Left ventricle myocardium inferior (tissue), 1 donor: Measurements from ENCODE around the gene BTAF1. TPM values are rescaled to one million over a fixed set of nuclear protein-coding genes. Genes with fewer than 3 reads are reported as not detected.
"Not testable (repeated sequence)": the region's sequence is repeated elsewhere in the genome, so short reads cannot be mapped to it uniquely, and the experiment has no call there.

Source experiments
- DNase-seq: peaks from one replicate; pipeline ENCODE4 v3.0.0-alpha.2; 2020
- H3K27ac ChIP-seq: fragments of 200-600 bp; replicated peaks from 2 replicates; pipeline ENCODE4 v1.8.0; 2021
- H3K27me3 ChIP-seq: fragments of 200-600 bp; 2 replicates; pipeline ENCODE4 v1.8.0; 2021; ENCODE audit warnings: low read depth
- H3K36me3 ChIP-seq: fragments of 200-600 bp; 2 replicates; pipeline ENCODE4 v1.8.0; 2021
- H3K4me1 ChIP-seq: fragments of 200-600 bp; 2 replicates; pipeline ENCODE4 v1.8.0; 2021
- H3K4me3 ChIP-seq: fragments of 200-600 bp; 2 replicates; pipeline ENCODE4 v1.8.0; 2021; ENCODE audit warnings: mild to moderate bottlenecking, moderate library complexity
- H3K9me3 ChIP-seq: fragments of 200-600 bp; replicated peaks from 2 replicates; pipeline ENCODE4 v1.8.0; 2021
- intact Hi-C: fragments of 100-400 bp; cut with micrococcal nuclease; formaldehyde crosslinking; loops from one replicate; pipeline ENCODE4 v1.11.0; 2022
- total RNA-seq: library from RNA; stranded (reverse); fragmentation: NEBNext Ultra II Directional; extraction: Animal tissue kit (Norgen Biotek cat#: 25700); gene quantifications from one replicate; pipeline ENCODE4 v1.2.1, GENCODE V29; 2021
- TF ChIP-seq, protein P1 (sequence below): fragments of 200-600 bp; IDR thresholded peaks from 2 replicates; pipeline ENCODE4 v1.8.0; 2021; ENCODE audit warnings: antibody characterized with exemption, mild to moderate bottlenecking, borderline replicate concordance
- donor health status: DM: no; HTN: yes; CAD: no; lungs with severe emphysema.

The BTAF1 gene
- total RNA-seq, 1 donor from 2014 or later, result 11.7 TPM

DNA sequence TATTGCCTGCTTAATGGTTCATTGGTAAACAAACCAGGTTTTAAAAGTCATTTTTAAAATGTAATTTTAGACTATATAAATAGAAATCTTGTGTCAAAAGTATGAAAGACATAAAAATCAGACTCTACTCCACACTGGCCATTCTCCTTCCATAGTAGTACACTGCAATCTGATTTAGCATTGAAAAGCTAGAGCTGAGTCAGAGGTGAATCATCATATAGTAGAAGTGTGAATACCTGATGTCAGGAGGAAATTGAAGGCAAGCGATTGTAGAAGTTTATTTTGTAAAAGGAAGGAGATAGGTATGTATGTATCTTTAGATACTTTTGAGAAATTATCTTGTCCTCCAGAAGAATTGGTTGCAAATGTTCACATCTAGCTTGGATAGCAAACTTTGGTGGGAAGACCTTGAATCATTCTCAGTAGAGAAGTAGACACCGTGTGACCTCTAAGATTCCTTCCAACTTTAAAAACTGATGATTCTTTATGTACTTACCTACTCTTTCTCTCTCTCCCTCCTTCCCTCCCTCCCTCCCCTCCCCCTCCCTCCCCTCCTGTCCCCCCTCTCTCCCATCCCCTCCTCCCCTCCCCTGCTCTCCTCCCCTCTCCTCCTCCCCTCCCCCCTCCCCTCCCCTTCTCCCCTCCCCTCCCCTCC, 88.1 kb downstream of the BTAF1 start:
- Histone ChIP-seq H3K27me3 (no peaks in the 10 kb centered on the region), H3K4me3 (no peak overlapping the region), H3K36me3 (peaks cover 69% of the 10 kb centered on the region), H3K4me1 (no peaks in the 10 kb centered on the region), H3K27ac (no peak overlapping the region), H3K9me3 (no peaks in the 10 kb centered on the region)
- TF ChIP-seq, protein P1, sequence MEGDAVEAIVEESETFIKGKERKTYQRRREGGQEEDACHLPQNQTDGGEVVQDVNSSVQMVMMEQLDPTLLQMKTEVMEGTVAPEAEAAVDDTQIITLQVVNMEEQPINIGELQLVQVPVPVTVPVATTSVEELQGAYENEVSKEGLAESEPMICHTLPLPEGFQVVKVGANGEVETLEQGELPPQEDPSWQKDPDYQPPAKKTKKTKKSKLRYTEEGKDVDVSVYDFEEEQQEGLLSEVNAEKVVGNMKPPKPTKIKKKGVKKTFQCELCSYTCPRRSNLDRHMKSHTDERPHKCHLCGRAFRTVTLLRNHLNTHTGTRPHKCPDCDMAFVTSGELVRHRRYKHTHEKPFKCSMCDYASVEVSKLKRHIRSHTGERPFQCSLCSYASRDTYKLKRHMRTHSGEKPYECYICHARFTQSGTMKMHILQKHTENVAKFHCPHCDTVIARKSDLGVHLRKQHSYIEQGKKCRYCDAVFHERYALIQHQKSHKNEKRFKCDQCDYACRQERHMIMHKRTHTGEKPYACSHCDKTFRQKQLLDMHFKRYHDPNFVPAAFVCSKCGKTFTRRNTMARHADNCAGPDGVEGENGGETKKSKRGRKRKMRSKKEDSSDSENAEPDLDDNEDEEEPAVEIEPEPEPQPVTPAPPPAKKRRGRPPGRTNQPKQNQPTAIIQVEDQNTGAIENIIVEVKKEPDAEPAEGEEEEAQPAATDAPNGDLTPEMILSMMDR, result no peak
- intact Hi-C loops, result no loop called here
- no peak for DNase-seq

DNA sequence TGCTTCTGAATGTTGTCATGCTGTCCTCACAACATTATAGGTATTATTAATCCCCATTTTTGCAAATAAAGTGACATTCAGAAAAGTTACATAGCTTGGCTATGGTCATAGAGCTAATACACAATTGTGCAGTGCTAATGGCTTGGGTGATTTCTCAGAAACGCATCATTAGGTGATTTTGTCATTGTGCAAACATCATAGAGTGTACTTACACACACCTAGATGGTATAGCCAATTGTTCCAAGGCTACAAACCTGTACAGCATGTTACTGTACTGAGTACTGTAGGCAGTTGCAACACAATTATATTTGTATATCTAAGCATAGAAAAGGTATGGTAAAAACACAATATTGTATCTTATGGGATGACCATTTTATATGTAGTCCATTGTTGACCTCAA, 91.0 kb downstream of the BTAF1 start:
- no peaks in the 10 kb centered on the region for H3K27me3 ChIP-seq
- H3K27ac ChIP-seq, result no peak overlapping the region
- TF ChIP-seq, protein P1, result no peak
- no peaks in the 10 kb centered on the region for H3K9me3 ChIP-seq
- H3K36me3 ChIP-seq, result peaks cover 82% of the 10 kb centered on the region
- no peaks in the 10 kb centered on the region for H3K4me1 ChIP-seq
- no peak for DNase-seq
- no peak overlapping the region for H3K4me3 ChIP-seq
- intact Hi-C loops, result no loop called here

DNA sequence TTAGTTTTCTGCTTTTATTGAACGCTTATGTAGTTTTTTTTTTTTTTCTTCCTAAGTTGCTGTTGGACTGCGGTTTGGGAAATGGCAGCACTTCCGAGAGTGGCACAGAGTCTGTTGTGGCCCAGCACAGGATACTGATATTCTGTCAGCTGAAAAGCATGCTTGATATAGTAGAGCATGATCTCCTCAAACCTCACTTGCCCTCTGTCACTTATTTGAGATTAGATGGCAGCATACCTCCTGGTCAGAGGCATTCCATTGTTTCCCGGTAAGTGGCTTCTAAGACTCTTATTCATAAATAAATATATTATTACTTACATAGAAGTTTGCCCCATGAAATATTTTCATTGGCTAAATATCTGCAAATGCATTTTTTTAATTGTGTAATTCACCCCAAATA, 101.1 kb downstream of the BTAF1 start:
- TF ChIP-seq, protein P1, result no peak
- no peaks in the 10 kb centered on the region for H3K4me1 ChIP-seq
- no peak for DNase-seq
- H3K36me3 ChIP-seq, result peaks cover 84% of the 10 kb centered on the region
- intact Hi-C loops, result no loop called here
- H3K4me3 ChIP-seq, result no peak overlapping the region
- no peaks in the 10 kb centered on the region for H3K9me3 ChIP-seq
- peak overlapping the region; percentile 4 for H3K27ac ChIP-seq
- no peaks in the 10 kb centered on the region for H3K27me3 ChIP-seq

DNA sequence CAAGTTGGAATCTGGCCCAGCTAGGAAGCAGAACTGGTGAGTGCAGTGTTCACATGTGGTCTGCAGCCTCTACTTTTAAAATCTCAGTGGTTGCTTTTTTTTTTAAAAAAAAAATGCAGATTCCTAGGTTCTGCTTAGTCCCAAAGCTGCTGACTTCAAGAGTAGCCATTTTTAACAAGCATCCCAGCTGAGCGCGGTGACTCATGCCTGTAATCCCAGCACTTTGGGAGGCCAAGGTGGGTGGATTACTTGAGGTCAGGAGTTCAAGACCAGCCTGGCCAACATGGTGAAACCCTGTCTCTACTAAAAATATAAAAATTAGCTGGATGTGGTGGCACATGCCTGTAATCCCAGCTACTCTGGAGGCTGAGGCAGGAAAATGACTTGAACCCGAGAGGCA, 101.8 kb downstream of the BTAF1 start:
- H3K4me3 ChIP-seq, intact Hi-C loops, H3K27ac ChIP-seq, H3K27me3 ChIP-seq, H3K9me3 ChIP-seq, H3K4me1 ChIP-seq, DNase-seq: not testable (repeated sequence)
- peaks cover 84% of the 10 kb centered on the region for H3K36me3 ChIP-seq

DNA sequence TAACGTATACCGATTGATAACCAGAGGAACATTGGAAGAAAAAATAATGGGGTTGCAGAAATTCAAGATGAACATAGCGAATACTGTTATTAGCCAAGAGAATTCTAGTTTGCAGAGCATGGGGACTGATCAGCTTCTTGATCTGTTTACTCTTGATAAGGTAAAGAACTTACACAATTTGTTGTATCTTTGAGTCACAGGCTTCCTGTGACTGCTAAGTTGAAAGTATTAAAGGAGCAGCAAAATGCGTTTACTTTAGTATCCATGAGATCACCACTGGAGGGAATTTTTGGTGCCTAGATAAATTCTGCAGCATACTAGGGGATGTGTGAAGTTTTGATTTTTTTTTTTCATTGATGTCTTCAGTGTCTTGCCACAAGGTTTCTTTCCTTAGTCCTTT, 103.6 kb downstream of the BTAF1 start:
- no peak for DNase-seq
- Histone ChIP-seq H3K4me1 (no peaks in the 10 kb centered on the region), H3K4me3 (no peak overlapping the region), H3K27ac (no peak overlapping the region), H3K27me3 (no peaks in the 10 kb centered on the region), H3K9me3 (no peaks in the 10 kb centered on the region), H3K36me3 (peaks cover 92% of the 10 kb centered on the region)
- TF ChIP-seq, protein P1, result no peak
- intact Hi-C loops, result no loop called here

DNA sequence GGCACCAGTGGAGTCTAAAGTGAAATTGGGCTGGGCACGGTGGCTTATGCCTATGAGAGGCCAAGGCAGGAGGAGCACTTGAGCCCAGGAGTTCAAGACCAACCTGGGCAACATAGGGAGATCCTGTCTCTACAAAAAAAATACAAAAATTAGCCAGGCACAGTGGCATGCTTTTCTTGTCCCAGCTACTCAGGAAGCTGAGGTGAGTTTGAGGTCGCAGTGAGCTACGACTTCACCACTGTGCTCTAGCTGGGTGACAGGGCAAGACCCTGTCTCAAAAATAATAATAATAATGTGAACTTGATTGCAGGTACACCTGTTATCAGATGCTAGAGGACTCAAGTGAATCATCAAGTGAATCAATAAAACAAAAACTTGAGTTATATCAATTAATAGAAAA, 108.0 kb downstream of the BTAF1 start:
- intact Hi-C loops, result no loop called here
- H3K9me3 ChIP-seq, result peaks cover 10% of the 10 kb centered on the region
- no peak overlapping the region for H3K27ac ChIP-seq
- peaks cover 79% of the 10 kb centered on the region for H3K36me3 ChIP-seq
- DNase-seq, result no peak
- H3K27me3 ChIP-seq, result no peaks in the 10 kb centered on the region
- TF ChIP-seq, protein P1, result no peak
- H3K4me1 ChIP-seq, result no peaks in the 10 kb centered on the region
- no peak overlapping the region for H3K4me3 ChIP-seq

DNA sequence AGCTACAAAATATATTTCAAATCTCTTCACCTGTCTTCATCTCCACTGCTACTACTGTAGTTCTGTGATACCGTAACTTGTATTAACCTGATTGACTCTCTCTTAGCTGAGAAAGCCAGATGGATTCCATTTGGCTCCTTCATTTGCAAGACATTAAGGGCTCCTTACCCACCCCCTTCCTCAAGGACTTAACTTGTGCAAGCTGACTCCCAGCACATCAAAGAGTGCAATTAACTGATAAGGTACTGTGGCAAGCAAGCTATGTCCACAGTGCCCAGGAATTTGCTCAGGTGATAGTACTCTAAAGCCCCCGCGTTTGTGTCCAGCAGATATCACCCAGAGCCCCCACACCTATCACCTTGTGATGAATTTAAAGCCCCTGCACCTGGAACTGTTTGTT, 109.5 kb downstream of the BTAF1 start:
- H3K27me3 ChIP-seq, H3K4me3 ChIP-seq, H3K27ac ChIP-seq, DNase-seq, H3K4me1 ChIP-seq, intact Hi-C loops: not testable (repeated sequence)
- Histone ChIP-seq H3K9me3 (peaks cover 10% of the 10 kb centered on the region), H3K36me3 (peaks cover 64% of the 10 kb centered on the region)
